Peyer's patch (tissue), 4 donors: Measurements from ENCODE around the gene GK.

Source experiments
- CTCF ChIP-seq, 6 experiments: fragments of 450-650 bp in 4 of 6; fragments of 200-600 bp in 2 of 6; sonication (generic) in 1 of 6; IDR thresholded peaks; one replicate each; pipeline ENCODE4 v1.5.1; 2017 to 2019; ENCODE audit warnings: antibody characterized with exemption in 6 of 6, mild to moderate bottlenecking in 3 of 6, moderate library complexity in 1 of 6
- POLR2A ChIP-seq, 2 donors: fragments of 450-650 bp; IDR thresholded peaks; one replicate each; pipeline ENCODE4 v1.5.1; 2017; ENCODE audit warnings: antibody characterized with exemption in 2 of 2, mild to moderate bottlenecking in 2 of 2, moderate library complexity in 2 of 2

GRCh38 chrX:30735839-30736238 is 82.6 kb downstream of the GK start:
- TF ChIP-seq CTCF (IDR thresholded peaks at IDR 0.05) (peak; percentile 16 to 67 (median 60)), POLR2A (IDR thresholded peaks at IDR 0.05) (no peak)
